Neural progenitor cell (in vitro differentiated cells): ENCODE results near the gene OR12D2. TPM values are rescaled to one million over a fixed set of nuclear protein-coding genes. Genes with fewer than 3 reads are reported as not detected.
"Not testable (repeated sequence)": the region's sequence is repeated elsewhere in the genome, so short reads cannot be mapped to it uniquely, and the experiment has no call there.

Experiments used
- DNase-seq: peaks from one replicate; pipeline ENCODE4 v3.0.0-alpha.2; 2016; ENCODE audit warnings: low spot score
- H2AFZ ChIP-seq: fragments of 200-600 bp; sonication (generic); replicated peaks from 2 replicates; pipeline ENCODE4 v1.6.1; 2016; ENCODE audit warnings: antibody characterized with exemption
- H3F3A ChIP-seq: fragments of 200-600 bp; sonication (generic); 2 replicates; pipeline ENCODE4 v1.6.1; 2016; ENCODE audit warnings: antibody characterized with exemption, low read depth
- H3K27ac ChIP-seq: fragments of 200-600 bp; sonication (generic); 2 replicates; pipeline ENCODE4 v1.5.1; 2016; ENCODE audit warnings: mild to moderate bottlenecking
- H3K27me3 ChIP-seq: fragments of 200-600 bp; sonication (generic); 2 replicates; pipeline ENCODE4 v1.6.1; 2016; ENCODE audit warnings: mild to moderate bottlenecking, moderate library complexity
- H3K36me3 ChIP-seq: fragments of 200-600 bp; sonication (generic); 2 replicates; pipeline ENCODE4 v1.5.1; 2016
- H3K4me1 ChIP-seq: fragments of 200-600 bp; sonication (generic); 2 replicates; pipeline ENCODE4 v1.6.1; 2016; ENCODE audit warnings: mixed run types
- H3K4me2 ChIP-seq: fragments of 200-600 bp; sonication (generic); 2 replicates; pipeline ENCODE4 v1.6.1; 2016
- H3K4me3 ChIP-seq: fragments of 200-600 bp; sonication (generic); 2 replicates; pipeline ENCODE4 v1.5.1; 2016
- H3K79me2 ChIP-seq: fragments of 200-600 bp; sonication (generic); 2 replicates; pipeline ENCODE4 v1.6.1; 2016; ENCODE audit warnings: low read depth
- H3K9ac ChIP-seq: fragments of 200-600 bp; sonication (generic); 2 replicates; pipeline ENCODE4 v1.6.1; 2016
- H3K9me3 ChIP-seq: fragments of 200-600 bp; sonication (generic); 2 replicates; pipeline ENCODE4 v1.5.1; 2016; ENCODE audit warnings: low read depth
- H4K20me1 ChIP-seq: fragments of 200-600 bp; sonication (generic); 2 replicates; pipeline ENCODE4 v1.6.1; 2016; ENCODE audit warnings: low read depth
- H3K27ac Mint-ChIP-seq: 3 replicates; pipeline ENCODE4 v1.8.0; 2021; ENCODE audit warnings: mixed read lengths
- H3K27me3 Mint-ChIP-seq: 2 replicates; pipeline ENCODE4 v1.8.0; 2022; ENCODE audit warnings: low read depth, mild to moderate bottlenecking, inconsistent platforms, moderate library complexity, mixed read lengths; ENCODE audit not compliant: insufficient read depth
- H3K36me3 Mint-ChIP-seq: 3 replicates; pipeline ENCODE4 v1.8.0; 2021; ENCODE audit warnings: mixed read lengths
- H3K4me1 Mint-ChIP-seq: 3 replicates; pipeline ENCODE4 v1.8.0; 2021; ENCODE audit warnings: mixed read lengths
- H3K4me3 Mint-ChIP-seq: 3 replicates; pipeline ENCODE4 v1.8.0; 2021; ENCODE audit warnings: mild to moderate bottlenecking, moderate library complexity, mixed read lengths
- H3K9me3 Mint-ChIP-seq: 3 replicates; pipeline ENCODE4 v1.8.0; 2020; ENCODE audit warnings: mixed read lengths
- CTCF ChIP-seq: fragments of 200-600 bp; sonication (generic); IDR thresholded peaks from 2 replicates; pipeline ENCODE4 v1.5.1; 2017; ENCODE audit warnings: antibody characterized with exemption, mild to moderate bottlenecking
- EZH2 ChIP-seq: fragments of 200-600 bp; sonication (generic); IDR thresholded peaks from 2 replicates; pipeline ENCODE4 v1.6.1; 2017; ENCODE audit warnings: antibody characterized with exemption, mild to moderate bottlenecking, moderate library complexity
- EZH2phosphoT487 ChIP-seq: fragments of 200-600 bp; sonication (generic); IDR thresholded peaks from 2 replicates; pipeline ENCODE4 v1.6.1; 2017; ENCODE audit warnings: antibody characterized with exemption
- total RNA-seq: library from RNA; depleted of rRNA; stranded (reverse); fragments of >200 nt; gene quantifications from 2 replicates; pipeline ENCODE4 v1.2.3, GENCODE V29; 2015; ENCODE audit warnings: low replicate concordance

The OR12D2 gene
- total RNA-seq, 1 donor from 2014 or later, result not detected

DNA sequence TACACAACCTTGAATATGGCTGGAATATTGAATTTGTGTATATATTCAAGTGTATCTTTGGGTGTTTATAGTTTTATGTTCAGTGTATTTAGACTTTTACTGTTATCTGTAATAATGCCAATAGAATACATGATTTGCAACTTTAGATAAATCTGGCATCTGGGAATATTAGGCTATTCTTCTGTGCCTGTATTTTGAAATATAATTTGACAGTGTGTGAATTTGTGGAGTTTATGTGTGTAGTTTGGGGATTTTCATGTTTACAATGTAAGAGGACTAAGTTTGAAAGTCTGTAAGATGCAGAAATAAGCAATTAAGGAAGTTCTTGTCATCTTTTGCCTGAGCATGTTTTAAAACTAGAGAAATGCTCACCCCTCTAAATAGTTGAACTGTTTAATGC, 43.6 kb downstream of the OR12D2 start, which contains the start of gene OR10C1:
Gene OR10C1, plus strand, starts transcription at position 301 of the 400 bp plus-strand sequence. CDS start 710 bp downstream, outside the sequence.
- Histone ChIP-seq H4K20me1 (no peaks in the 10 kb centered on the region), H3K9me3 (no peaks in the 10 kb centered on the region), H3K4me3 (no peak within 1 kb of the TSS), H3K27me3 (no peaks in the 10 kb centered on the region), H3K27ac (no peak within 1 kb of the TSS), H3K9ac (no peak within 1 kb of the TSS), H3K36me3 (no peaks in the 10 kb centered on the region), H3F3A (no peaks in the 10 kb centered on the region), H3K4me1 (no peaks in the 10 kb centered on the region), H3K4me2 (no peak within 1 kb of the TSS), H3K79me2 (no peaks in the 10 kb centered on the region), H2AFZ (no peak within 1 kb of the TSS)
- Mint-ChIP-seq H3K9me3 (no peaks in the 10 kb centered on the region), H3K4me3 (no peak within 1 kb of the TSS), H3K27ac (no peak within 1 kb of the TSS), H3K36me3 (no peaks in the 10 kb centered on the region), H3K4me1 (no peaks in the 10 kb centered on the region), H3K27me3 (peaks cover 2% of the 10 kb centered on the region)
- TF ChIP-seq EZH2phosphoT487 (no peak), CTCF (no peak), EZH2 (no peak)
- DNase-seq, result no peak

DNA sequence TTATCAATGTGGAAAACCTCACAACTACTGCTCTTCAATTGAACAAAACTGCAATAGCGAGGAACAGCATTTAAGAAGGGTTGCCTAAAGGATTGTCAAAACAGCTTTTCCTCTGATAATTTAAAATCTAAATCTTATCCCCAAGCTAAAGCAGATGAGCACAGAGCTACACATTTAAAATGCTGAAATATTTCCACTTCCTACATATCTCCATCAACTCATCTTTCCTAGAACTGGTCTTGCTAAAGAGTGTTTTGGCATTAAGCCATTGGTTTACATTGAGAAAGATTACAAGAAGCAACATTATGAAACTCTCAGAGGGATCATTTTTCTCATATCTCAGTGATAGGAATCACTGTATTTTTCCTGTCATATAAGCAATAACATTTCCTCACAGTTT, 47.3 kb downstream of the OR12D2 start:
- Histone ChIP-seq H3K4me2 (no peak overlapping the region), H3K27me3 (no peaks in the 10 kb centered on the region), H3K36me3 (no peaks in the 10 kb centered on the region), H3K9ac (no peak overlapping the region), H2AFZ (no peak overlapping the region), H3K79me2 (no peaks in the 10 kb centered on the region), H4K20me1 (no peaks in the 10 kb centered on the region), H3K27ac (no peak overlapping the region), H3K4me3 (no peak overlapping the region), H3F3A (no peaks in the 10 kb centered on the region), H3K9me3 (no peaks in the 10 kb centered on the region), H3K4me1 (no peaks in the 10 kb centered on the region)
- H3K4me3 Mint-ChIP-seq, result no peak overlapping the region
- H3K4me1 Mint-ChIP-seq, result no peaks in the 10 kb centered on the region
- no peak overlapping the region for H3K27ac Mint-ChIP-seq
- no peaks in the 10 kb centered on the region for H3K36me3 Mint-ChIP-seq
- TF ChIP-seq EZH2phosphoT487, result no peak
- TF ChIP-seq CTCF, result no peak
- TF ChIP-seq EZH2, result no peak
- DNase-seq, result no peak
- no peaks in the 10 kb centered on the region for H3K27me3 Mint-ChIP-seq
- H3K9me3 Mint-ChIP-seq, result peaks cover 4% of the 10 kb centered on the region

GRCh38 chr6:29444031-29444430, 48.6 kb downstream of the OR12D2 start:
- not testable (repeated sequence) for H3K4me1 Mint-ChIP-seq, H3K27ac Mint-ChIP-seq, H3K27ac ChIP-seq, H3K27me3 Mint-ChIP-seq, H3K9ac ChIP-seq, H3K9me3 ChIP-seq, H3K9me3 Mint-ChIP-seq, H2AFZ ChIP-seq, H3K27me3 ChIP-seq, DNase-seq, H3K79me2 ChIP-seq, H3K4me1 ChIP-seq, H3K36me3 Mint-ChIP-seq, H3K4me2 ChIP-seq, H3F3A ChIP-seq, H3K36me3 ChIP-seq, H3K4me3 ChIP-seq, H4K20me1 ChIP-seq, H3K4me3 Mint-ChIP-seq

Other genes with a start within 250 kb of the OR12D2 start
- 0.09 TPM in 1 of 2 replicates, not detected in the other for gene OR2J2, start 224.7 kb upstream of the OR12D2 start, total RNA-seq
- gene OR14J1, start 93.9 kb upstream of the OR12D2 start, total RNA-seq, result 0.03 TPM in 1 of 2 replicates, not detected in the other
- gene OR5V1, start 26.8 kb upstream of the OR12D2 start, total RNA-seq, result not detected in 2 replicates
- gene OR12D3, start 20.3 kb upstream of the OR12D2 start, total RNA-seq, result not detected in 2 replicates
- not detected in 2 replicates for gene OR12D1, start 19.3 kb downstream of the OR12D2 start, total RNA-seq
- not detected in 2 replicates for gene OR10C1, start 43.7 kb downstream of the OR12D2 start, total RNA-seq
- not detected in 2 replicates for gene OR11A1, start 61.4 kb downstream of the OR12D2 start, total RNA-seq
- not detected in 2 replicates for gene OR2H1, start 61.5 kb downstream of the OR12D2 start, total RNA-seq
- not detected in 2 replicates for gene MAS1L, start 92.3 kb downstream of the OR12D2 start, total RNA-seq
- not detected in 2 replicates for gene UBD, start 164.1 kb downstream of the OR12D2 start, total RNA-seq
- not detected in 2 replicates for gene OR2H2, start 189.5 kb downstream of the OR12D2 start, total RNA-seq
- 25.4 and 37.4 TPM in 2 replicates for gene GABBR1, start 237.6 kb downstream of the OR12D2 start, total RNA-seq